Fibroblast of pulmonary artery (primary cell): ENCODE data around the gene COPS6.
A peak's percentile ranks its signal among the peaks of the same experiment; 100 is the strongest.

Source experiments
- DNase-seq: peaks from one replicate; pipeline ENCODE4 v3.0.0-alpha.2; 2010; ENCODE audit warnings: low read depth
- H3K4me3 ChIP-seq: replicated peaks from 2 replicates; pipeline ENCODE4 v1.5.1; 2011; ENCODE audit warnings: low read depth, mild to moderate bottlenecking, control low read depth, low read length, moderate library complexity
- CTCF ChIP-seq: IDR thresholded peaks from 2 replicates; pipeline ENCODE4 v1.5.1; 2011; ENCODE audit warnings: mild to moderate bottlenecking, control low read depth, low read length, inconsistent platforms; ENCODE audit errors: missing control alignments

Gene COPS6

GRCh38 chr7:100085515-100085914 lies 3.3 kb upstream of the COPS6 start:
- H3K4me3 ChIP-seq, result no peak overlapping the region
- TF ChIP-seq CTCF, result no peak
- no peak for DNase-seq

GRCh38 chr7:100087055-100087750 lies 1.6 kb upstream of the COPS6 start:
- H3K4me3 ChIP-seq, result no peak overlapping the region
- peak; percentile 98 for DNase-seq
- TF ChIP-seq CTCF, result no peak

GRCh38 chr7:100088095-100088620 lies 611 bp upstream of the COPS6 start:
- peak overlapping the region; percentile 68 for H3K4me3 ChIP-seq
- DNase-seq, result no peak

GRCh38 chr7:100089458-100090196 lies 858 bp downstream of the COPS6 start:
- DNase-seq, result no peak
- H3K4me3 ChIP-seq, result peak overlapping the region; percentile 68
- no peak for TF ChIP-seq CTCF

More at GRCh38 chr7:100088095-100088620, 611 bp upstream of the COPS6 start:
- no peak for TF ChIP-seq CTCF

GRCh38 chr7:100090527-100091410 lies 2.0 kb downstream of the COPS6 start:
- no peak for TF ChIP-seq CTCF
- no peak for DNase-seq
- H3K4me3 ChIP-seq, result no peak overlapping the region

- DNase-seq, result no peak
- no peak for TF ChIP-seq CTCF
- H3K4me3 ChIP-seq, result no peak overlapping the region
These were observed 2.8 kb downstream of the COPS6 start for GRCh38 chr7:100091411-100092181.
